Renal cortical epithelial cell (primary cell): ENCODE data around the gene CCDC59. TPM values are rescaled to one million over a fixed set of nuclear protein-coding genes. Genes with fewer than 3 reads are reported as not detected.
"Not testable (repeated sequence)": the region's sequence is repeated elsewhere in the genome, so short reads cannot be mapped to it uniquely, and the experiment has no call there.

Experiments
- DNase-seq: peaks from one replicate; pipeline ENCODE4 v3.0.0-alpha.2; 2011; ENCODE audit warnings: low read depth
- total RNA-seq: library from RNA; depleted of rRNA; stranded (reverse); fragments of >200 nt; gene quantifications from 2 replicates; pipeline ENCODE4 v1.2.3, GENCODE V29; 2014

CCDC59 gene, protein sequence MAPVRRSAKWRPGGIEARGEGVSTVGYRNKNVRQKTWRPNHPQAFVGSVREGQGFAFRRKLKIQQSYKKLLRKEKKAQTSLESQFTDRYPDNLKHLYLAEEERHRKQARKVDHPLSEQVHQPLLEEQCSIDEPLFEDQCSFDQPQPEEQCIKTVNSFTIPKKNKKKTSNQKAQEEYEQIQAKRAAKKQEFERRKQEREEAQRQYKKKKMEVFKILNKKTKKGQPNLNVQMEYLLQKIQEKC
- total RNA-seq = 61.4 and 82.3 TPM in 2 replicates

DNA sequence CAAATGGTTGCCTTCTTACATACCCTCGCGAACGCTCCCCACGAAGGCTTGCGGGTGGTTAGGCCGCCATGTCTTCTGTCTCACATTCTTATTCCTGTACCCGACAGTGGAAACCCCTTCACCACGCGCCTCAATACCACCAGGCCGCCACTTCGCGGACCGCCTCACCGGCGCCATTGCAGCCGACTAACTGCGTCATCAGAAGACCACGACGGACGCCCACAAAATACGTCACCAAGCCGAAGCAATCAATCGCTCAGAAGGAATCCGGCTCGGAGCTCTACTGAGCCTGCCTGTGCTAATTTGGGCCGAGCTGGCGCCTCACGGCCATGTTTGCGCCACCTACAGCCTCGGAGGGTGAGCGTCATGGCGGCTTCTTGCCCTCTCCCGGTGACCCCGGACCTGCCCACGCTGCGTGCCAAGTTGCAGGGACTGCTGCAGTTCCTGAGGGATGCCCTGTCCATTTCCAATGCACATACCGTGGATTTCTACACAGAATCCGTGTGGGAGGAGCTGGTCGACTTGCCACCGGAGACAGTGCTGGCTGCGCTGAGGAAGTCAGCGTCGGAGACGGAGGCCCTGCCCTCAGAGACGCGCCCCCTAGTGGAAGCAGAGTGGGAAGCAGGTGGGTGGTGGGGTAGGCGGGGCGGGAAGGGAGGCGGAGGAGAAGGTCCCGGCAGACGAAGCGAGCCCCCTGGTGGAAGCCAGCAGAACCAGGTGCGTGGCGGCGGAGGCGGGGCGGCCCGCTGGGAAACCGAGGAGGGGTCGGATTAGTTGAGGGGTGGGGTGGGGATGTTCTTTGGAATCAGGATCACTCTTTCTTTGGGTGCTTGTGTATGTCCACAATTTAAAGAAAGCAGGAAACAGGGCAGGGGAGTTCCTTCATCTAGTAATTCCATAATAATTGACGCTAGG is at the start of gene CCDC59, which contains the start of gene METTL25:
CCDC59 (minus strand) TSS at position 188 of the 915 bp plus-strand sequence; CDS start at position 177, 11 bp downstream.
METTL25 (plus strand) TSS at position 330 of the 915 bp plus-strand sequence; CDS start at position 367, 37 bp downstream.
- DNase-seq = peak; percentile 94

DNA sequence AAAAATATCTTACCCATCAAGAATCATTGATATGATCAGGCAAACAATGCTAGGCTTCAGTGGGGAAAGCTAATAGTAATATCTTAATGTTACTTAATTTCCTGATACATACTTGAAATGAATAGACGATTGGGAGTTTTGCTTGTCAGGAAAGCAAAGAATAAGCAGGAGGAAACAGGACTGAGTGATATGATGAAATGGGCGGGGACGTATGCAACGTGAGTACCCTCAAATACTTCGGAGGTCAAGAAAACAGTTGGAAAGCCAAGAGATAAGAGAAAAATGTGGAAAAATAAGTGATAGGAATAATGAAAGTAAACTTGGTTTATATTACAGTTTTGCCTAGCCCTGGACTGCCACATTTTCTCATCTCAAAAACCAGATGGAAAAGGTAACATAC is 49.3 kb upstream of the CCDC59 start:
- DNase-seq = no peak

DNA sequence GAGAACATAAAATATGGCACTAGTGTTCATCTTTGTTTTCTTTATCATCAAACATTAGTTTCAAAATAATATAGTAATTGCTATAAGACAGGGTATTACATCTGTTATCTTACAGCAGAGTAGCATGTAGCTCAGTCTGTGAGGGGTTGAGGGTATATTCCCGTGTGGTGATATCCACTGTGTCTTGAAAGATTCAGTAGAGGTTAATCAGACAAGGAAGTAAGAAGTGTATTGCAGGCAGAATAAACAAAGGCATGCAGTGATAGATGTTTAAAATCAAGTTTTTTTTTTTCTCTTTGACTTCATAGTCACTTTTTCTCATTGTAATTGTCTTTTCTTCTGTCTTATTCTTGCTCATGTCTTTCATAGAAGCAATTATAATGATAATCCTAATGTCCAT is 48.5 kb upstream of the CCDC59 start:
- DNase-seq = no peak

DNA sequence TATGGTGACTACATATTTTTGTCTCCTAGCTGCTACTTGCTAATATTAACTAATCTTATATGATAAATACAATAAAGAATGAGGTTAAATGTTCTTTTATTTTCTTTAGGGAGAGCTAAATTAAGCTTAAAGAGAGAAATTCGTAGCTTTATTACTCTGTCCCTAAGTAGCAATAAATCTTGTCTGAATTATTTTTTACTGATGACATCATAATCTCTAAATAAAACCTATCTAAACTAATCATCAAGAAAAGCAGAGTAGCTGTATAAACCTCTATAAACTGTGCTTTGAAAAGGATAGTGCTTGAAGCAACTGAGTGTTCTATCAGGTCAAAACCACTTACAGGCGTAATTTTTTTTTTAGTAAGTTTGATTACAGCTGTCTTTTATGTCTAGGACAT is 42.6 kb upstream of the CCDC59 start:
- no peak for DNase-seq

DNA sequence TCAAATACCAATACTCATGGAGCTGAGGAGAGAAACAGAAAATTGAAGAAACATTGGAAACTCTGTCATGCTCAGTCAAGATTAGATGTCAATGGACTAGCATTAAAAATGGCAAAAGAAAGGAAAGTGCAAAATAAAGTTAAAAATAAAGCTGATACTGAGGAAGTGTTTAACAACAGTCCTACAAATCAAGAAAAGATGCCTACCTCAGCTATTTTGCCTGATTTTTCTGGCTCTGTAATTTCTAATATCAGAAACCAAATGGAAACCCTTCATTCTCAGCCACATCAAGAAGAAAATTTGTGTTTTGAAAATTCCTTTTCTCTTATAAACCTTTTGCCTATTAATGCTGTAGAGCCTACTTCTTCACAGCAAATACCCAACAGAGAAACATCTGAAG is 40.7 kb upstream of the CCDC59 start:
- no peak for DNase-seq

DNA sequence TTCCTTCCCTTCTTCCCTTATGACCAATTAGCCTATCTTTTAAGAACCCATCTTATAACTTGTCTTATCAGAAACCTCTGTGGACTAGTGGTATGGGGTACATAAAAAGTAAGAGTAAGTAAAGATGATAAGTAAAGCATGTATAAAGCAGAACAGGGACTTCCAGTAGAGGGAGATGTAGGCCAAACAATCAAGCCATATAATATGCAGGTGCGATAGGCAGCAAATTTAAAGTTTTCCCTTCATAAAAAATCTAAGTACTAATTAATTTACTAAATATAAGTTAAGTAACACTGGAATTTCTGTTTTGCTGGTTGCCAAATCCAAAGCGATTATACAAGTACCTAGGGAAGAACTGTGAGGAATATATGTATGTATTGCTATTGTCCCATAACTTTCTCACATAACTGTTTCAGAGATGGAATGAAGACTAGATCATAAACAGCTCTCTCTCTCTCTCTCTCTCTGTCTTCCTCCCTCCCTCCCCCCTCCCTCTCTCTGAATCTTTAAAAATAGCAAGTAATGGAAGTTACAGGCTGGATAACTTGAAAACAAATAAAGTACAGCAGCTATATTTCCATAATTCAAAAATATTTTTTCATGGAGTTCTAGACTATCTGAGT is 25.9 kb upstream of the CCDC59 start:
- DNase-seq = peak; percentile 59

DNA sequence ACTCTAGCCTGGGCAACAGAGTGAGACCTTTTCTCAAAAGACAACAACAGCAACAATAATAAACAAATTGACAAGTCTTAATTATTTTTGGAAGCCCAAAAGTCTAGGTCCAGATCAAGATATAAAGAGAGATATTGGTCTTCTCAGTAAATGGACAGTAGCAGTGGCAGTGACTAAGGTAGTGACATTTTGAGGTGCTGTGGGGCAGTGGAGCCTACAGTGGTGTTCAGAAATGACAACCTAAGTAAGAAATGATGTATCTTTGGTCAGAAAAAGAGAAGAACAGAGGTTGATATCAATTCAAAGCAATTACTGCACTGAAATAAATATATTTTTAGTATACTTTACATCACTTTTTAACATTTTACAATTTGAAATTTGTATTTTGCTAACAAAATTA is 20.8 kb upstream of the CCDC59 start:
- no peak for DNase-seq

DNA sequence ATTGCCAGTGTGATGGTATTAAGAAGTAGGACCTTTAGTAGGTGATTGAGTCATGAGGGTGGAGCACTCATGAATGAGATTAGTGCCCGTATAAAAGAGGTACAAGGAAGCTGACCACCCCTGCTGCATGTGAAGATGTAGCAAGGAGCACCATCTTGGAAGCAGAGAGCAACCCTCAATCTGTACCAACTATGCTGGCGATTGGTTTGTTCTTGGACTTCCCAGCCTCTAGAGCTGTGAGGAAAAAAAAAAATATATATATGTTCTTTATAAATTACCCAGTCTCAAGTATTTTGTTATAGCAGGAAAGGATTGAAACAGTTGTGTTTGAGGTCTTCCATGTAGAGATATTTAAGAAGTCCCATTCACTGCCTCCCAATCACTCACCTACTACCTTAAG is 17.0 kb upstream of the CCDC59 start:
- no peak for DNase-seq

DNA sequence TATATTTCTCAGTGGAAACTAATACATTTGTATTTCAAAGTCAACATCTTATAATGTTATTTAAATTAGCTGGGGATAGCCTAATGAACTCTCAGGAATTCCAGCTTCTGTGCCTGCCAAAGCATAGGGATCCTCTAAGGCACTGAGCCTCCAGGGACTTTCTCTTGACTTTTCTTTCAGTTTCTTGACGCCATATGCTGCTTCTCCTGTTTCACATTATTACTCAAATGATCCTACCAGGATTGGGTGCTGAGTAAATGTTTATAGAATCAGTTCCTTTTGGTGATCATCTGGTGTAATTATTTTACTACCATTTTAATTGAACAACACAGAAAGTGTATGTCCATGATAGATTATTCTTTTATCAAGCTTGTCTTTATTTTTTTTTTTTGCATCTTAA is 8.0 kb upstream of the CCDC59 start:
- DNase-seq = no peak

DNA sequence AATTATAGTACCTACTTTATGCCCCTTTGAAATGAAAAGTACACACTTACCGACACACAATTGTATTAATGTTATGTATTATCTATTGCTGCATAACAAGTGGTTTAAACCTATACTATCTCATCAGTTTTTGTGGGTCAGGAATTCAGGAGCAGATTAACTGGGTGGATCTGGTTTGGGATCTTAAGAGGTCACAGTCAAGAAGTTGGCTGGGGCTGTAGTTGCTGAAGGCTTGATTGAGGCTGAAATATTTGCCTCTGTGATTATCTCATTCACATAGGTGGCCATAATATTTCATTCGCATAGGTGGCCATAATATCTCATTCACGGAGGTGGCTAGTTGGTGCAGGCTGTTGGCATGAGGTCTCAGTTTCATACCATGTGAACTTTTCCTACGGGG is 5.8 kb upstream of the CCDC59 start:
- DNase-seq = no peak

DNA sequence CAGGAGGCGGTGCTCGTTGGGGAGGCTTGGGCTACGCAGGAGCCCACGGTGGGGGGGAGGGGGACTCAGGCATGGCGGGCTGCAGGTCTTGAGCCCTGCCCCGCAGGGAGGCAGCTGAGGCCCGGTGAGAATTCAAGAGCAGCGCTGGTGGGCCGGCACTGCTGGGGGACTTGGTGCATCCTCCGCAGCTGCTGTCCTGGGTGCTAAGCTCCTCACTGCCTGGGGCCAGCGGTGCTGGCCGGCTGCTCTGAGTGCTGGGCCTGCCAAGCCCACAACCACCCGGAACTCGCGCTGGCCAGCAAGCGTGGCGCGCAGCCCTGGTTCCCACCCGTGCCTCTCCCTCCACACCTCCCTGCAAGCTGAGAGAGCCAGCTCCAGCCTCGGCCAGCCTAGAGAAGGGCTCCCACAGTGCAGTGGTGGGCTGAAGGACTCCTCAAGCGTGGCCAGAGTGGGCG is 3.3 kb upstream of the CCDC59 start:
- DNase-seq = no peak

DNA sequence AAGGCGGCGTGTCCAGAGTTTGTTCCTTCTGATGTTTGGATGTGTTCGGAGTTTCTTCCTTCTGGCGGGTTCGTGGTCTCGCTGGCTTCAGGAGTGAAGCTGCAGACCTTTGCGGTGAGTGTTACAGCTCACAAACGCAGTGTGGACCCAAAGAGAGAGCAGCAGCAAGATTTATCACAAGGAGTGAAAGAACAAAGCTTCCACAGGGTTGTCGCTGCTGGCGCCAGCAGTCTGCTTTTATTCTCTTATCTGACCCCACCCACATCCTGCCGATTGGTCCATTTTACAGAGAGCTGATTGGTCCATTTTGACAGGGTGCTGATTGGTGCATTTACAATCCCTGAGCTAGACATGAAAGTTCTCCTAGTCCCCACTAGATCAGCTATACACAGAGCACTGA is 2.6 kb upstream of the CCDC59 start:
- DNase-seq = not testable (repeated sequence)

DNA sequence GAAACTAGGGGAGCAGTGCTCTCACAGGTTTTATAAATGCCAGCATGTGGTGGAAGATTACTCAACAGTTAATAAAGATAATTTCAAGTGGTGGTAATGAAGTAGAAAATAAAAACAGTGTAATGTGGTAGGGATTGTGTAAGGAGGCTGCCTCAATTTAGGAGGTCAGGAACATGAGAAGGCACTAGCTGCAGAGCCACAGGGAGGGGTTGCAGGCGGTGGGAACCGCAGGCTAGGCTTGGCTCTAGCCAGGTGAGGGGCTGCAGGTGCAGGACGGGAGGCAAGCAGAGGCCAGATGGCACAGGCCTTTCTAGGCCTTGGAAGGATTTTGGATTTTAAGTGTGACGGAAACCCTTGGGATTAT is 910 bp upstream of the CCDC59 start:
- DNase-seq = peak; percentile 40

DNA sequence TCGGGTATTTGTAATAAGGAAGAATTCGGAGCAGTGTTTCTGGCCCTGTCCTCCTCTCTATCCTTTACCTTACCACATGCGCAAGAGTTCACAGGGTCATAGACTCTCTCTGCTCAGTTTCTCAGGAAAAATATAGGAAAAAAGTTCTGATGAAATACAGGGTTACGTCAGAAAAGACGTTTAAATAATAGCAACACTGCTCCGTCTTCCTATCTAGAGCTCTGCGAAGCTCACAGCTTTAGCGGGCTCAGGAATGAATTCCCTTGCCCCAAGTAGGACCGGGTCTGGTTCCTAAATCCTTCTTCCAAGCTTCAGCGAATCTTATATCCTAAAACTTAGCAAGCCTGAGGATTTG is 365 bp downstream of the CCDC59 start:
- DNase-seq = peak; percentile 2

DNA sequence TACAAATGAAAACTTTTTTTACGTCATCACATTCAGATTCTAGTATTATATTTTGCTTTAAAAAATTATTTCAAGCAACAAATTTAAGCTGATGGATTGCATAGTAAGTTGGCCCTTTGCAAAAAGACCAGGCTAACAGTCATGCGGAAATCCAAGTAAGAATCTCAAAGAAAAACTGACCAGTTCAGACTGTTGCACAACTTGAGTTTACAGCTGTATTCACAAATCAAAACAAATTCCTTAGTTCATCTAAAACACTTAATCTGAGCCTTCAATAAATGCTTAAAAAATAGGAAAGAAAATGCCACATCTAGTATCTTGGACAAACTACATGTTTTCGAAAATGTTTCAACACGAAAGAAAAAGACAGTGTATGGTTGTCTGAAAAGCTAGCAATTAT is 847 bp downstream of the CCDC59 start:
- peak; percentile 3 for DNase-seq

DNA sequence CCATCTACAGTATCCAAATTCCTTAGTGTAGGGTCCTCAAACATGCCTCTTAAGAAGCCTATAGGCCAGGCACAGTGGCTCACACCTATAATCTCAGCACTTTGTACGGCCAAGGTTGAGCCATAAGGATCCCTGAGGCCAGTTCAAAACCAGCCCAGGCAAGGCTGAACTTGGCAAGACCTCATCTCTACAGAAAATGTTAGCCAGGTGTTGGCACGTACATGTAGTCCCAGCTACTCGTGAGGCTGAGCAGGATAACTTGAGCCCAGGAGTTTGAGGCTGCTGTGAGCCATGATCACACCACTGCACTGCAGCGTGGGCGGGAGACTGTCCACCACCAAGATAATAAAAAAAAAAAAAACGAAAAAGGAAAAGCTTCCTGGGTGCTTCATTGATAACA is 6.8 kb downstream of the CCDC59 start:
- DNase-seq = no peak

DNA sequence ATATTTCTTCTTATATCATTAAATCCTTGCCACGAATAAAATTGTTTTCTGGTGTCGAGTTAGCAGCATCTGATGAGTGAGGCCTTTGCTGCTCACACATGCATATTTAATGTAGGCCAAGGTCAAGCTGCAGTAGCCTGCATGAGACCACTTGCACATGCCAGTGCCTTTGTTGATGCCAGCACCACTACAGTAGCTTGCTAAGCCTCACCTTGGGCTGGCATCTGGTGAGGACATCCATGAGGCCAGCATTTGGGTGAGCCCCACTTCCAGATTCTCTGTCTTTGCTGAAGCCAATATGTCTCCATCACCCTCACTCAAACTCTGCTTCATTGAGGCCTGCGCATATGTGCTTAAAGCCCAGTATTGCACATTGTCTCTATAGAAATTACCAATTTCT is 8.0 kb downstream of the CCDC59 start:
- no peak for DNase-seq

DNA sequence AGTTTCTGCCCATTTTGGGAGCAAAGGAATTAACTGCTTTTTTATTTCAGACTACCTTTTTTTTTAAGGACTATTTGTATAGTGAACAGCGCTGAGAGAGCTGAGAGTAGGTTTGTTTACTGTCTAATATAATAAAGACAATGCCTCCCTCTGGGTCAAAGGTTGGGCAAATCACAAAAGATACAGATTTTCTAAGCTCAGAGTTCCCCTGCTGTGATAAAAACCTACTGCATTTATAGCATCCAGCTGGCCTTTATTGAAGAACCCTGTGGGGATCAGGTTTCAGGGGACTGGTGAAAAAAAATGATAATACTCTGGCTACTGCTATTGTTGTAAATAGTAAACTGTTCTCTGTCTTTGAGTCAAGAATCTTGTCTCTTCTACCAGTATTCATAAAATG is 28.7 kb downstream of the CCDC59 start:
- DNase-seq = no peak

DNA sequence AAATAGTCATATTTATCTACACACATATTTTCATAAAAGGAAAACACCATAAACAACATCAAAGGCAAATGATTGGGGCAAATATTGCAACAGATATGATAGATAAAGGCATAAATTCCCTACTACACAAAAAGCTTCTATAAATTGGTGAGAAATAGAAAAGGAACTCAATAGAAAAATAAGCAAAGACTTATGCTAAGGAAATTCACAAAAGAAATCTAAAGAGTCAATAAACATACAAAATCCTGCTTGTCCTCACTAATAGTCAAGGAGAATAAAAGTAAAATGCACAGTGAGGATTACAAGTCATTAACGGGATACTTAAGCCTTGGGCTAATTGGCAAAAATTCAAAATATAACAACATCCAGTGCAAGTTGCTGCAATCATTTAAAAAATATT is 30.3 kb downstream of the CCDC59 start:
- DNase-seq = no peak

DNA sequence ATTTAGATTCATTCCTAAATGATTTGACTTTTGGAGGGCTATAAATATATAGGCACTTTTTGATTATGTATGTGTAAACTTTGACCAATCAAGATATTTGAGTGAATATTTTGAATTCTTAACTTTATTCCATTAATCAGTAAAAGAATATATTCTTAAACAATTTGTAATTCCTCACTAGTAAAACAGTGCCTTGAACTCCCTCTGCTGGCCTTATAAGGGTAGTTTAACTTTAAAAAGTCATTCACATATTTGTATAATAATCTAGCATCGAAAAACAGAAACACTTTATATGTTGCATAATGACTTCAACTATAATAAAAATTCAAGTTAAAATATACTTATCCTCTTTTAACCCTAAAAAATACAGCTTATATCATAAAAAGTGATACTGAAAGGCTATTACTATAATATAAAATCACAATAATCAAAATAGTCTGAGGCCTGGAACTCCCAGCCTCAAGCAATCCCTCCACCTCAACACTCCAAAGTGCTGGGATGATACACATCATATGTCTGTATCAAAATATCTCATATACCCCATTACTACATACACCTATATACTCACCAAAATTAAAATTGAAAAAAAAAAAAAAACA is 31.2 kb downstream of the CCDC59 start:
- peak; percentile 47 for DNase-seq

DNA sequence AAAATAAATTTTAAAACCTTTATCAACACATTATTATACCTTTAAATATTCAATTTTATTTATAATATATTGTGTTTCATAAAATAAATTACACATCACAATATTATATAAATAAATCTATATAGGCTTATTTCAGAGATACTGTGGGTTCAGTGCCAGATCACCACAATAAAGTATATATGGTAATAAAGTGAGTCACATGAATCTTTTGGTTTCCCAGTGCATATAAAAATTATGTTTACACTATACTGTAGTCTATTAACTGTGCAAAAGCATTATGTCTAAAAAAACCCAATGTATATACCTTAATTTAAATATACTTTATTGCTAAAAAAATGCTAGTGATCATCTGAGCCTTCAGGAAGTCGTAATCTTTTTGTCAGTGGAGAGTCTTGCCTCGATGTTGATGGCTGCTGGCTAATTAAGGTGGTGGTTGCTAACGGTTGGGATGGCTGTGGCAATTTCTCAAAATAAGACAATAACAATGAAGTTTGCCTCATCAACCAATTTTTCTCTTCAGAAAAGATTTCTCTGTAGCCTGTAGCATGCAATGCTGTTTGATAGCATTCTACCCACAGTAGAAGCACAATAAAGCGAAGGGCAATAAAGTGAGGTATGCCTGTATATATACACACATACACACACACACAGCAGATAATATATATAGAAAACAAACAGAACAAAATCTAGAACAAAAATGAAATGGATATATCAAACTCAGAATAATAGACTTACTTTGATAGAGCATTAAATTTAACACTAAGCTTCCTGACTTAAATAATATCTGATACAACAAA is 32.4 kb downstream of the CCDC59 start:
- no peak for DNase-seq

DNA sequence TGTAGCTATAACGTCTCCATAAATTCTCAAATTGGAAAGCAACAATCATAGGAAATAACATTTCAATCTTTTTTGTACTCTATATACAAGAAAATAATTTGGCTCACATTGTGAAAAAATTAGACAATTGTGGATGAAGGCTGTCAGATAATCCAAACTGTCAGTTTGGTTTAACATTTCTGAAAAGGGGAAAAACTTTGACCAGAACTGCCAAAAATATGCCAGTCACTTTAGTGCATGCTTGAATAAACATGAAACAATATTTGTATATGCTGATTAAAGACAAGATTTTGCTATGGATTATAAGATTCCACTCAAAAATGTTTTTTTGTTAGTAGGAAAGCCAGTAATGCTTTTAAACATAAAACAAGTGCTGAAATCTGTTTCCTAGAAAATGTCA is 38.9 kb downstream of the CCDC59 start:
- DNase-seq = no peak
